OCI-M2 (cell line): ENCODE results near the gene SLMAP.
"Not testable (repeated sequence)": the region's sequence is repeated elsewhere in the genome, so short reads cannot be mapped to it uniquely, and the experiment has no call there.

Source experiments
- DNase-seq: peaks from one replicate; lab custom pipeline; 2025; ENCODE audit not compliant: unreplicated experiment; lab: John Stamatoyannopoulos, UW

The SLMAP gene

DNA sequence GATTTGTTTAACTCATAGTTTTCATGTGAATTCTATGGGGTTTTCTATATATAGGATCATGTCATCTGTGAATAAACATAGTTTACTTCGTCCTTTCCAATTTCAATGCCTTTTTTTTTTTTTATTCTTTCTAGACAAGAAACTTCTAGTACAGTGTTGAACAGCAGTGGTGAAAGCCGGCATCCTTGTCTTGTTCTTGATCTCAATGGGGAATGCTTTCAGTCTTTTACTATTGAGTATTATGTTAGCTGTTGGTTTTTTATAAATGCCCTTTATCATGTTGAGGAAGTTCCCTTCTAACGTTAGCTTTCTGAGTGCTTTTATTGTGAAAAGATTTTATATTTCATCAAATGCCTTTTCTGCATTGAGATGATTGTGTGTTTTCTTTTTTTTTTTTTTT, 69.0 kb downstream of the SLMAP start:
- no peak for DNase-seq

DNA sequence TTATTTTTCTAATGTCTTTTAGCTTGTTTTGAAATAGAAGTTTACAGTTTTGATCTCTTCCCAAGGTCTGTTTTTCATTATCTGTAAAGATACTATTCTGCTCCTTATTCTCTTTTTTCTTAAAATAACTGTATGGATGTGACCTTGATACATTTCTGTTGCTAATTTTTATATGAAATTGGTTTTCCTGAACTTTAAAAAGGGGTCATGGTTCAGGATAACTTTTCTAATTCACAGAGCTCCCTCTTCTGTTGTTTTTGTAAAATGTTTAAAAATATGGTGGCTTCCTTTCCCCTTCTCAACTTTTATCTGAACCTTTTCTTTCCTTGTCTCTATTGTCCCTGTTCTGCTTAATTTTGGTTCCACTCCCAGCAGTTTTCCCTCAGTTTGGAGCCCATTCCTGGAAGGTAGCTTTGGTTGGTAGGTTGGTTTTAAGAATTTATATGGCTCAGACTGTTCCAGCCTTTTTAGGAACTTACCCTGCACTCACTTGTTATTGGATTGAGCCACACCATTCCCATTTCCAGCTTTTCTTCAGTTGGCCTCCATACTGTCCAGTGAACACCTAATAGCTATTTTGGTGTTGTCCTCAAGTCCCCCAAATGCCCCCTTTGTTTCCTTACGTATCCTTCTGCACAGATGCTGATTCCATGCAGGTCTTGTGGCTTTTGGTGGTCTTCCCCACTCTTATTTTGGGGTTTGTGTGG, 70.3 kb downstream of the SLMAP start:
- DNase-seq = no peak

DNA sequence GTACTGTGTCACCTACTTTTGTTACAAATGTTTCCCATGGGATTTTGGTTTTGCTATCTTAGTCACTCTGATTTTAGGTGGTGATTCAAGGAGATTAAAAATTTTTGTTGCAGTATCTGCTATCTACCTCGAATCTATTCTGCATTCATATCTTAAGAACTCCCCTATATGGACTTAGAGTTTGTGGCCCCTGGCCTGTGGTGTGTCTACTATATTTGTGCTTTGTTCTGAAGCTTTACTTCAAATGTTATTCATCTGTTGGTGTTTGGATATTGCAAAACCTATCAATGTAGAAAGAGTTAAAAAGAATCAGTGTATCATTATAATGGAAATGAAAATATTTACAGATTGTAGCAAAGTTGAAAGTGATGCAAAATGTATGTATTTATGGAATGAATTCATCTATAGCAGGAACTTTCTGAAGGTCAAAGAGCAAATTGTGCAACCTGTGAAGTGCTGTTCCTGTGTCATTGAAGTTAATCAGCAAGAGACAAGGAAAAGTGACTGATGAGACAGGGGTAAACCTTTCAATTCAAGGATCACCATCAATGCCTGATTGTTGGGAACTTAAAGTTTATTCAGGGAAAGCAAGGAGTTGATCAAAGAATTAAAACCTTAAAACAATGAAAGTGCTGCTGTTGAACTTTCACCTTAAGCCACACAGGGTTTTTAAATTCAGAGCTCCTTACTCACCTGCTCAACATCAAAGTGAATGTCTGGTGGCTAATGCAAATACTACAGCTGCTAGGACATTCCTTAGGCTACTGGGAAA, 71.0 kb downstream of the SLMAP start:
- no peak for DNase-seq

DNA sequence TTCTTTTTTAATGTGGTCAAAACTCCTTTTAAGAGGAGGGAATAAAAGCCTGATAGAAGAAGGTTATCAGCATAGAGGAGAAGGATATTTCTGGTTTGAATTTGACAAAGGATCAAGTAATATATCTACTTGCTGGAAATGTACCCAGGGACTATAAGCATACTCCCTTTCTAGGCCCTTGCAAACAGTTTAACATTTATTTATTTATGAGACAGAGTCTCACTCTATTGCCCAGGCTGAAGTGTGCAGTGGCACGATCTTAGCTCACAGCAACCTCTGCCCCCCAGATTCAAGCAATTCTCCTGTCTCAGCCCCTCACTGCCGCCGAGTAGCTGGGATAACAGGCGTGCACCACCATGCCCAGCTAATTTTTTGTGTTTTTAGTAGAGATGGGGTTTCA, 71.6 kb downstream of the SLMAP start:
- no peak for DNase-seq

DNA sequence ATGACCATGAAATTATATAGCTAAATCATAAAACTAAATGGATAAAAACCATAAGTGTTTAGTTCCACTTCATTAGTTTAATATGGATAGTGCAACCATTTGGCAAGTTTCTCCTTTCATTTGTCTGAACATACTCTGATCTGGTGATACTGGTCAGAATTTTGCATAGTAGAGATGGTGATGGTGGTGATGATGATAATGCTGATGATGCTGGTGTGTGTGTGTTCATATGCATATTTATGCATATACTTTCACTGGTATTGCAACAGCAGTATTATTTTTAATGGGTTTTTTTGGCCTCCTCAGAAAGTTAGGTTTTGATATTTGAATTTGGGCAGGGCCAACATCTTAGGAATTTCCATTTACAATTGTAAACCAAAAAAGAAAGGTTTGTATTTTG, 76.4 kb downstream of the SLMAP start:
- no peak for DNase-seq

DNA sequence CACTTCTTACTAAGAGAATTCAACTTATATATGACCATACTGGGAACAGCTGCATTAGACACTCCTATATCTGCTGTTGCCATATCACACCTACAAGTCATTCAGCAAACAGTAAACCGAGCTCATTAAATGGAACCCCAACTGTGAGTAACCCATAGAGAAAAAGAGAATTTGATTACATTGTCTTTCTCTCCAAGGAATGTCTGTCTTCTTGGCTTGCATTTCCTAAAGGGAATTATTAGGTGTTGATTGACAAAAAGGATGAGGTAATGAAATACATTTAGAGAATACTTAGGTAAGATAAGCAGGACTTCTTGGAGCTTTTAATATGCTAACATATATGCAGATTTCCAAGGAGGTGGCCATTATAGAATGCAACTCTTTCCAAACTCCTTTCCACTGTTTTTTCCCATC, 76.8 kb downstream of the SLMAP start:
- DNase-seq = no peak

DNA sequence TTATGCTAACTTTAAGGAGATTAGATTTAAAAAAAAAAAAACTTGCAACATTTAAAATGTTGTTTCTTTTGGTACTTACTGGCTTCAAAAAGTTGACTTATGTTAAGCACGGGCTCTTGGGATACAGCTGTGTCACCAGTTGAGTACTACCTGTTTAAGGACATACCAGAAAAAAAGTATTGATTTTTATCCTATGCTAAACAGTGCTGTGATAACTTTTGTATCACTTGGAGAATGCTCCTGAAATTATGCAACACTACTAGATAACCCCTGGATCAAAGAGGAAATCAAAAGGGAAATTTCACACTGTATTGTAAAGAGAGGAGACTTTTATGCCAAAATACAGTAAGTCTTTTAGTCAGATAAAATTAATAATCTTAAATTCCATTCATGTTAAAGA, 77.7 kb downstream of the SLMAP start:
- DNase-seq = no peak

DNA sequence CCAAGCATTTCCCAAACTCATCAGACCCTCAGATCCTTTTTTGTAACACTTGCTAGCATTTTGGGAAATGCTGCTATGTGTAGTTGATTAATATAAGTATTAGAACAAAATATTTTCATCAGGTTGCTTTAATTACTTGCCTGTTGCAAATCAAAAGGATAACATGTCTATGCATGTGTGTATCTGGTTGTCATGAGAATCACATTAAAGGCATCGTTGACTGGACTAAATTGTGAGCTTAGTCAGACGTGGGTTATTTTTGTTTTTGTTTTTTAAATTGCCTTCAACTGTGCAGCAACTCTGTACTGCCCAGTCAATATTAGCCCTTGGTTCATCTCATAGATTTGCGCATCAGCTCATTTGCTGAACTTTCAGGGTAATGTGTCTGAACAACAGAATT, 81.6 kb downstream of the SLMAP start:
- no peak for DNase-seq

DNA sequence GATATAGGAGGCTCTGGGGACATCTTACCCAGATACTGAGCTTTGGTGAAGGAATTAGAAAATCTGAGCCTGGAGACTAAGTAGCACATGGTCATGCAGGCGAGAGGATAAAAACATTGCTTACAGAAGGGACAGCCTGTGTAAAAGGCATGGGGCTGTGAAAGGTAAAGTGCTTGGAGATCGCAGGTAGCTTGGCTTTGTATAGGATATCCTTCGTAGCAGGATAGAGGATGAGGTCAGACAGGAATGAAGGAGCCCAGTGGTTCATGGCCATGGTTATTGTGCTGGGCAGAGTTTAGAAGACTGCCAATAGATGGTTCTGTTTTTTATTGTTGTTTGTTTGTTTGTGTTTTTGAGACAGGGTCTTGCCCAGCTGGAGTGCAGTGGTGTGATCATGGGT, 82.5 kb downstream of the SLMAP start:
- DNase-seq = no peak

DNA sequence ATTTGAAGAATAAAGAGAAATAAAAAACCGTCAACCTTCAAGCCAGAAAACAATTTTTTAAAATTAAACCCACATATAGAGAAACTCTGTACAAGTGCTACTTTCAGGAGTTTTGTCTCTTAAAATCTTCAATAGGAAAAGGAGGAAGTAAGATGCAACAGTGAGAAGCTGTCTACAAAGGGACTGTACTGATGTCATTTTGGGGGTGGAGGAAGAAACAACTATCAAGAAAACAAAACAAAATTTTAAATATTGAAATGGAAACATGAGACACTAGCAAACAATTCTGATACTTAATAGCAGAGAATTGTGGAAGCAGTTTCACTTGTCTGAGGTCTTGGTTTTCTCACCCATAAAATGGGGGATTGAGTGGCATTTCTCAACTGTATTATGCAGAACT, 84.4 kb downstream of the SLMAP start:
- DNase-seq = no peak

DNA sequence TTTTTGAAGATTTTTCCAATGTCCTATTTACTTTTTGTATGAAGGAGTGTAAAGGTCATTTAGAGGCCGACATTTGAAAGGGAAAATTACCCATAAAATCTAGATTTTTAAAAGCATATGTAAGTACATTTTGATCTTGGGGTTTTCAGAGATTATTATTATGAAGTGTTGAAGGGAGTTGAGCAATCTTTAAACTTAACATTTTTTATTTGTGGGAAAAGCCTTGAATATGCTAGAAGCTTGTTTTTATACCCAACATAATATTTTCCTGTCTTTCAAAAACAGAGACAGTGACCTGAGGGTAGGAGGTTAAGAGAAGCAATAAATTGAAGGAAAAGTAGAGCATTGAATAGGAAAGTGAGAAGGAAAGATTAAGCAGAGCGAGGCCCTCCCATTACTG, 85.7 kb downstream of the SLMAP start:
- DNase-seq = no peak

DNA sequence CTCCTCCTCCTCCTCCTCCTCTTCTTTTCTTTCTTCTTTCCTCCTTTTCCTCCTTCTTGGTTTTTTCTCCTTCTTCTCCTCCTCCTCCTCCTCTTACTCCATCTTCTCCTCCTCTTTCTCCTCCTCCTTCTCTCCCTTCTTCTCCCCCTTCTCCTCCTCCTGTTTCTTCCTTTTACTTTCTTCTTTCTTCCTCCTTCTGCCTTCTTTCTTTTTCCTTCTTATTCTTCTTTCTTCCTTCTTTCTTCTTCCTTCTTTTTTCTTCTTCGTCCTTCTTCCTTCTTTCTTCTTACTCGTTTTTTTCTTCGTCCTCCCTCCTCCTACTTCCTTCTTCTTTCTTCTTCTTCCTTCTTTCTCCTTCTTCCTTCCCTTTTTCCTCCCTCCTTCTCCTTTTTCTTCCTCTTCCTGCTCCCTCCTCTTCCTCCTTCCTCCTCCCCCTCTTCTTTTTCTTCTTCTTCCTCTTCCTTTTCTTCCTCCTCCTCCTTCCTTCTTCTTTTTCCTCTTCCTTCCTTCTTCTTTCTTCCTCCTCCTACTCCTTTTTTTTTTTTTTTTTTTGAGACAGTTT, 92.1 kb downstream of the SLMAP start:
- no peak for DNase-seq

DNA sequence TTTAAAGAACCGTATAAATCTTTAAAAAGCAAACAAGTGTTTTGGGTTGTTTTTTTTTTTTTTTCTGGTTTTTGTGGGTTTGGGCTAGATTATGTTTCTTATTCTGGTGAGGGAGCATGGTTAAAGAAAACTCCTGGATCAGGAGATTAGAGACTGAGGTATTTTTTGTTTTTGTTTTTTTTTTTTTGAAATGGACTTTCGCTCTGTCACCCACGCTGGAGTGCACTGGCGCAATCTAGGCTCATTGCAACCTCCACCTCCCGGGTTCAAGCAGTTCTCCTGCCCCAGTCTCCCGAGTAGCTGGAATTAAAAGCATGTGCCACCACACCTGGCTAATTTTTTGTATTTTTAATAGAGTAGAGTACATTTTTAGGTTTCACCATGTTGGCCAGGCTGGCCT, 95.2 kb downstream of the SLMAP start:
- DNase-seq = no peak

DNA sequence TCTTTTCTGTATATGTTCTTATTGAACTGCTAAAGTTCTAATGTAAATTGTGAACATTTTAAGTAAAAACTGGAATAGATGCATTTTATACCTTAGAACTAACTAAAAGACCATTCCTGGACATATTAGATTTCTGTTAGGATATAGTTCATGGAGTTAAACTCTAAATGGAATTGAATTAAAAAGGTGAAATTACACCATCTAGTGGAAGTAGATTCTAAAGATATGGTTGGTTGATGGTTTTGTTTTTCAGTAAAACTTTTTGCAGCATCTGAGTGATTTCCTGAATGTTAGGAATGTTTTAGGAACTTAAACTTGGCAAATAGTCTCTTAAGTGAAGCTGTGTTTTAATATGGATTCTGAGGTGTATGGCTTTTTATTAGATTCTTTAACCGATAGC, 96.8 kb downstream of the SLMAP start:
- DNase-seq = no peak

DNA sequence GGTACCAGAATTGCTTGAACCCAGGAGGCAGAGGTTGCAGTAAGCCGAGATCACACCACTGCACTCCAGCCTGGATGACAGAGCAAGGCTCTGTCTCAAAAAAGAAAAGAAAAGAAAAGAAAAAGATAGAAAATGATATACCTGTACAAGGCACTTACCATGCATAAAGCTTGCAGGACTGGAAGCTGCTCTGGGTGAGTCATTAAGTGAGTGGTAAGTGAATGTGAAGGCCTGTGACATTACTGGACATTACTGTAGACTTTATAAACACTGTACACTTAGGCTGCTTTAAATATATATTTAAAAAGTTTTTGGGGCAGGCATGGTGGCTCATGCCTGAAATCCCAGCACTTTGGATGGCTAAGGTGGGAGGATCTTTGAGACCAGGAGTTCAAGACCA, 99.2 kb downstream of the SLMAP start:
- DNase-seq = no peak

DNA sequence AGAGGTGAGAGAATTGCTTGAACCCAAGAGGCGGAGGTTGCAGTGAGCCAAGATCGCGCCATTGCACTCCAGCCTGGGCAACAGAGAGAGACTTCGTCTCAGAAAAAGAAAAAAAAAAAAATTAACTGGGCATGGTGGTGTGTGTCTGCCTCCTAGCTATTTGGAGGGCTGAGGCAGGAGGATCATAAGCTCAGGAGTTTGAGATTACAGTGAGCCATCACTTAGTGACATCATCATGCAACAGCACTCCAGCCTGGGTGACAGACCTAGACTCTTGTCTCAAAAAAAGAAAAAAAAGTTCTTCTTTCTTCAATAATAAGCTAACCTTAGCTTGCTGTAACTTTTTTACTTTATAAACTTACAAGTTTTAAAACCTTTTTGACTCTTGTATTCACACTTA, 99.8 kb downstream of the SLMAP start:
- no peak for DNase-seq

DNA sequence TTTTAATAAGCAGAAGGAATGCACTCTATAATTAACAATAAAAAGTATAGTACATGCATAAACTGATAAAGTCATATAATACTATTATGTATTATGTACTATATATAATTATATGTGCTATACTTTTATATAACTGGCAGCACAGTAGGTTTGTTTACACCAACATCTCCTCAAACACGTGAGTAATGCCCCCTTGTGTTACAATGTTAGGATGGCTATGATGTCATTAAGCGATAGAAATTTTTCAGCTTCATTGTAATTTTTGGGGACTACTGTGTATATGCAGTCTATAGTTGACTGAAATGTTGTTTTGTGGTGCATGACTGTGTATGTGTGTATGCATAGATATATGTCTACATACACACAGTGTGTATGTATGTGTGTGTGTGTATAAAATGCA, 100.6 kb downstream of the SLMAP start:
- DNase-seq = no peak

DNA sequence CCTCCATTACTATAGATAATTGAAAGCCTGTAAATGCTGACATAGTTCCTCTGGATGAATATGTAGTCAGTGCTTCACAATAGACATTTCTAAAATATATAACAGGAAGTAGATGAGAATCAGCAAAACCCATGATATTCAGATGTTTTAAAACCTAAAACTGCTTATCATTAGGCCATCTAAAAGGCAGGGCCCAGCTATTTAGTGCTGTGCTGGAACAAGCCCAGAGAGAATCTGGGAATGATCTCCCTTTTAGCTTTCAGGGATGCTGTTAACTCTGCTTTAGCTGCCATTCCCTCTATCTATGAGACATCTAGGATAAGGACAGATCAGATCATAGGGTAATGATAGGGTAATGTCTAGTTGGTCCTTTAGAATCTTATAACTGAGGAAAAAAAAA, 106.8 kb downstream of the SLMAP start:
- no peak for DNase-seq

DNA sequence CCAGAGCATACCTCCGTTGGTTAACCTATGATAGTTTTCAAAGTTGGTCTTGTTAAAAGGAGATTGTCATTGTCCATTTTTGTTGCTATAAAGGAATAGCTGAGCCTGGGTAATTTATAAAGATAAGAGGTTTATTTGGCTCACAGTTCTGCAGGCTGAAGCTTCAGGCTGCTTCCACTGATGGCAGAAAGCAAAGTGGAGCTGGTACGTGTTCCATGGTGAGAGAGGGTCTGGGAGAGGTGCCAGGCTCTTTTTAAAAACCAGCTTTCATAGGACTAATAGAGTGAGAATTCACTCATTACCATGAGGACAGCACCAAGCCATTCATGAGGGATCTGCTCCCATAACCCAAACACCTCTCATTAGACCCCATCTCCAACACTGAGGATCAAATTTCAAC, 107.3 kb downstream of the SLMAP start:
- no peak for DNase-seq

DNA sequence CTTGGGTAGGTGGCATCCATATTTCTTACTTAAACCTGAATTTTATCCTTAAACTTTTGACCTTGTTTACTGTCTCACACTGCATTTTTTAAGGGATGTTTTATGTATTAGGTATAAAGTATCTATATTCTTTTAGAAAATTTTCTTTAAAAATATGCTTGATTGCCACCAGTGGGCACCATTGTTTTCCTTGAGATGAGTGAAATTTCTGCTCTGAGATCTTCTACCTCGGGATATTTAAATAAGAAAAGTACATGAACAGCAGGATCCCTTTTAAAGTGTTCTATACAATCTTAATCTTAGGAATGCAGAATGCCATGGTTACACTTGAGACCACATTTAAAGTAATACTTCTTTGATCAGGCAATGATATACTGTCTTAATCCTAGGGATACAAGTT, 108.7 kb downstream of the SLMAP start:
- DNase-seq = no peak

DNA sequence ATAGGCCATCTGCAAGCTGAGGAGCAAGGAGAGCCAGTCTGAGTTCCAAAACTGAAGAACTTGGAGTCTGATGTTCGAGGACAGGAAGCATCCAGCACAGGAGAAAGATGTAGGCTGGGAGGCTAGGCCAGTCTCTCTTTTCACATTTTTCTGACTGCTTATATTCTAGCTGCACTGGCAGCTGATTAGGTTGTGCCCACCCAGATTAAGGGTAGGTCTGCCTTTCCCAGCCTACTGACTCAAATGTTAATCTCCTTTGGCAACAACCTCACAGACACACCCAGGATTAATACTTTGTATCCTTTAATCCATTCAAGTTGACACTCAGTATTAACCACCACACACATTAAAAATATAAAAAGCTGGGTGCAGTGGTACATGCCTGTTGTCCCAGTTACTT, 113.0 kb downstream of the SLMAP start:
- DNase-seq = not testable (repeated sequence)

DNA sequence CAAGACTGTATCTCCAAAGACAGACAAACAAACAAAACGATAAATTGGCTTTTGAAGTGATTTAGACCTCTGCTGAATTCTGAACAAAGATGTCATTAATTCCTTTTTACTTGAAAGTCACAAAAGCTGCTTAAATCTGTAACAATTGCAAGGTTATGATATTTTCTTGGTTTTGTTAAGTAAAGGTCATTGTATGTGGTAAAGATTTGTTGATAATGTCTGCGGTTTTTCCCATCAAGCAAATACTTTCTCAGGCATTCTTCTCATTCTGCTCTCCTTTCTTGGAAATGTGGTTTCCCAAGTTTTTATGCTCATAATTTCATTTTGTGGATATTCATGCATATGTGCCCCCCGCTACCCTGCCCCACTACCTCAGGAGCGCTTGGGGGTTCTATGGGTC, 116.5 kb downstream of the SLMAP start:
- no peak for DNase-seq

DNA sequence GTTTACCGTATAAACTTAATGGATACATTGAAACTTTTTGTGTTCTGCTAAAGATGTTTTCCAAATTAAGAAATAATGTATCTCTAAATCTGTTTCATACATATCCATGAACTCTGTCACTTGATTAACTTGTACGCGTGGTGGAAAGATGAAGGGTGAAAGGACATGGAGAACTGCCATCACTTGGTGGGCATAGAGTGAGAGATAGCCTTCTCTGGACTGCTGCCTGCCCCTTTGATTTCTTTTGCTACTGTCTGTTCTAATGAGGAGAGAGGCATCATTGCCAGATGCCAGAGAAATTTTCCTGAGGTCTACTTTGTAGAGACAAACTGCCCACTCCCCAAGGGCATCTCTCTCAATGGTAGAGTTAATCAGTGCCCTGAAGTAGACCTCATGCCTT, 120.5 kb downstream of the SLMAP start:
- DNase-seq = no peak
